SK-N-SH treated with all-trans-retinoic acid at 6 μM for 48 hours (cell line): Measurements from ENCODE around the gene TOPBP1.
"Not testable (repeated sequence)": the region's sequence is repeated elsewhere in the genome, so short reads cannot be mapped to it uniquely, and the experiment has no call there.

ENCODE experiments used
- ATAC-seq: fragments of 200-7000 bp; cut with Tn5 transposase; 3 replicates; pipeline ENCODE4 v1.9.1; 2020; ENCODE audit warnings: mild to moderate bottlenecking, moderate library complexity
- TOX ChIP-seq: fragments of 250-450 bp; sonication (Bioruptor Pico); IDR thresholded peaks from 2 replicates; pipeline ENCODE4 v1.8.0; 2021; ENCODE audit warnings: mild to moderate bottlenecking, moderate library complexity, borderline replicate concordance

Gene TOPBP1

DNA sequence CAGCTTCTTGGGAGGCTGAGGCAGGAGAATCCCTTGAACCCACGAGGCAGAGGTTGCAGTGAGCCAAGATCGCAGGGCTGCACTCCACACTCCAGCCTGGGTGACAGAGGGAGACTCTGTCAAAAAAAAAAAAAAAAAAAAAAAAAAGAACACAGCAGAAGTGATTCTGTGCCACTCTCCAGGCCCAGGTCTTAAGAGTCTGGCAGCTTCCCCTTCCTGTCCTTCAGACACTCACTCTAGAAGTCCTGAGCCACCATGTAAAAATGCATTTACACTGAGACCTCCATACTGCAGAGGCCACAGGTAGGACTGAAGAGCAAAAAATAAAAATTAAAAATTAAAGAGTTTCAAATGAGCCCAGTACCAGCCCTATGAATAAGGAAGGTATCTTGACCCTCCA is 100.1 kb downstream of the TOPBP1 start:
- no peak for TF ChIP-seq TOX (CRISPR knock-in tag)
- ATAC-seq: no peak

DNA sequence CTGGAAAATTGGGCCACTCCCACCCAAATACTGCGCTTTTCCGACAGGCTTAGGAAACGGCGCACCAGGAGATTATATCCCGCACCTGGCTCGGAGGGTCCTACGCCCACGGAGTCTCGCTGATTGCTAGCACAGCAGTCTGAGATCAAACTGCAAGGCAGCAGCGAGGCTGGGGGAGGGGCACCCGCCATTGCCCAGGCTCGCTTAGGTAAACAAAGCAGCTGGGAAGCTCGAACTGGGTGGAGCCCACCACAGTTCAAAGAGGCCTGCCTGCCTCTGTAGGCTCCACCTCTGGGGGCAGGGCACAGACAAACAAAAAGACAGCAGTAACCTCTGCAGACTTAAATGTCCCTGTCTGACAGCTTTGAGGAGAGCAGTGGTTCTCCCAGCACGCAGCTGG is 110.2 kb downstream of the TOPBP1 start:
- not testable (repeated sequence) for ATAC-seq
